GM21447 (cell line): ENCODE results near the gene PIK3C2G.

ENCODE experiments used
- ATAC-seq: cut with Tn5 transposase; IDR thresholded peaks from one replicate; pipeline ENCODE4 v1.9.1; 2021; ENCODE audit not compliant: unreplicated experiment

The PIK3C2G gene

GRCh38 chr12:18546399-18546798 lies 285.1 kb downstream of the PIK3C2G start:
- no peak for ATAC-seq

- ATAC-seq: no peak
Observed at GRCh38 chr12:18549598-18549997, 288.3 kb downstream of the PIK3C2G start.

- ATAC-seq: no peak
Observed at GRCh38 chr12:18551106-18551505, 289.8 kb downstream of the PIK3C2G start.

GRCh38 chr12:18551701-18552100 lies 290.4 kb downstream of the PIK3C2G start:
- ATAC-seq: no peak

- ATAC-seq: no peak
Observed at GRCh38 chr12:18552829-18553228, 291.5 kb downstream of the PIK3C2G start.

- ATAC-seq: no peak
Observed at GRCh38 chr12:18556161-18556560, 294.8 kb downstream of the PIK3C2G start.

- no peak for ATAC-seq
Observed at GRCh38 chr12:18559242-18559641, 297.9 kb downstream of the PIK3C2G start.

- no peak for ATAC-seq
Observed at GRCh38 chr12:18562531-18562930, 301.2 kb downstream of the PIK3C2G start.

- no peak for ATAC-seq
Observed at GRCh38 chr12:18564306-18564705, 303.0 kb downstream of the PIK3C2G start.

- no peak for ATAC-seq
Observed at GRCh38 chr12:18567787-18568186, 306.5 kb downstream of the PIK3C2G start.

GRCh38 chr12:18570543-18570942 lies 309.2 kb downstream of the PIK3C2G start:
- no peak for ATAC-seq

- no peak for ATAC-seq
Observed at GRCh38 chr12:18576104-18576626, 314.8 kb downstream of the PIK3C2G start.

- no peak for ATAC-seq
Observed at GRCh38 chr12:18576648-18577047, 315.3 kb downstream of the PIK3C2G start.

GRCh38 chr12:18578191-18578590 lies 316.9 kb downstream of the PIK3C2G start:
- no peak for ATAC-seq

GRCh38 chr12:18580291-18580690 lies 319.0 kb downstream of the PIK3C2G start:
- ATAC-seq: no peak

GRCh38 chr12:18580706-18581105 lies 319.4 kb downstream of the PIK3C2G start:
- ATAC-seq: no peak

- no peak for ATAC-seq
Observed at GRCh38 chr12:18581232-18581962, 320.1 kb downstream of the PIK3C2G start.

GRCh38 chr12:18583655-18584054 lies 322.3 kb downstream of the PIK3C2G start:
- no peak for ATAC-seq

GRCh38 chr12:18586581-18586980 lies 325.3 kb downstream of the PIK3C2G start:
- no peak for ATAC-seq

- no peak for ATAC-seq
Observed at GRCh38 chr12:18589316-18589715, 328.0 kb downstream of the PIK3C2G start.

GRCh38 chr12:18591473-18591872 lies 330.2 kb downstream of the PIK3C2G start:
- no peak for ATAC-seq

- no peak for ATAC-seq
Observed at GRCh38 chr12:18595412-18595811, 334.1 kb downstream of the PIK3C2G start.

GRCh38 chr12:18601962-18602361 lies 340.6 kb downstream of the PIK3C2G start:
- ATAC-seq: no peak
